ENCODE results near the gene EMP2.
A peak's percentile ranks its signal among the peaks of the same experiment; 100 is the strongest.

Gene EMP2

DNA sequence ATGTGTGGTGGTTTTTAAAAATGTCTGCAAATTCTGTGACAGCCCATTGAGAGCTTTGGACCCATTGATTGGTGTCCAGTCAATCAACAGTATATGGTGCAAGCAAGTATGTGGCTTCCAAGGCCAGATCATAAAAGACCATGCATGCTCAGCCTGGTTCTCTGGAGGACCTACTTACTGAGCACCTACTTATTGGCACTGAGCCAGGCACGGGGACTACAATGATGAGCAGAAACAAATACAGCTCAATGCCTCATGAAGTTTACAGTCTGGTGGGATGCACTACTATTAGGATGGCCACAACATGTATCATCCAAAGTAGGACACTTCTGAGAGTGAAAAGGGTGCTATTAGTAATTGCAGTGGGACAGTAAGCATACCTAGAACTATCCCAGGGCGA lies 7.2 kb upstream of the EMP2 start:
- DNase-seq (ENCODE audit: low read depth) = no peak
- H3K4me3 ChIP-seq (ENCODE audit: low read depth, low read length) = no peak overlapping the region
- TF ChIP-seq, protein P1, sequence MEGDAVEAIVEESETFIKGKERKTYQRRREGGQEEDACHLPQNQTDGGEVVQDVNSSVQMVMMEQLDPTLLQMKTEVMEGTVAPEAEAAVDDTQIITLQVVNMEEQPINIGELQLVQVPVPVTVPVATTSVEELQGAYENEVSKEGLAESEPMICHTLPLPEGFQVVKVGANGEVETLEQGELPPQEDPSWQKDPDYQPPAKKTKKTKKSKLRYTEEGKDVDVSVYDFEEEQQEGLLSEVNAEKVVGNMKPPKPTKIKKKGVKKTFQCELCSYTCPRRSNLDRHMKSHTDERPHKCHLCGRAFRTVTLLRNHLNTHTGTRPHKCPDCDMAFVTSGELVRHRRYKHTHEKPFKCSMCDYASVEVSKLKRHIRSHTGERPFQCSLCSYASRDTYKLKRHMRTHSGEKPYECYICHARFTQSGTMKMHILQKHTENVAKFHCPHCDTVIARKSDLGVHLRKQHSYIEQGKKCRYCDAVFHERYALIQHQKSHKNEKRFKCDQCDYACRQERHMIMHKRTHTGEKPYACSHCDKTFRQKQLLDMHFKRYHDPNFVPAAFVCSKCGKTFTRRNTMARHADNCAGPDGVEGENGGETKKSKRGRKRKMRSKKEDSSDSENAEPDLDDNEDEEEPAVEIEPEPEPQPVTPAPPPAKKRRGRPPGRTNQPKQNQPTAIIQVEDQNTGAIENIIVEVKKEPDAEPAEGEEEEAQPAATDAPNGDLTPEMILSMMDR (IDR thresholded peaks at IDR 0.05; ENCODE audit: insufficient read depth, low read depth, low read length, missing control alignments) = no peak

DNA sequence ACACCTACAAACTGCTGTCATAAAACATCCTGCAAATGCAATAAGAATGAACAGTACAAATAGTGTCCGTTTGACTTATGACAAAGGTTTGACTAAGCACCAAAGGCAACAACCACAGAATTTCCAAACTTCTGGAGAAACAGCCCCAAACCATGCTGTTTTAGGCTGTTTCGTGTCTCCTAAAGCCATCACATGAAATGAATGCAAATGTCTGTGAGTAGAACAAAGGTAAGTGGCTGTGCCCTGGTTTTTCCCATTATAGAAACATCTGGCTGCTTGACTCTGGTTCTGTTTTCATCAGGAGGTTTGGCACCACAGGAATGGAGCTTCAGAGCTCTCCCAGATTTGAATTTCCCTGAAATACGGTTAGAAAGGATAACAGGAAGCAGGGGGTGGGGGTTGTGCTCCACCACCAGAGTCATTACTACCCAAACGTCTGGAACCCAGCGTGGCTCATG lies 4.6 kb upstream of the EMP2 start:
- no peak for DNase-seq (ENCODE audit: low read depth)
- H3K4me3 ChIP-seq (ENCODE audit: low read depth, low read length) = no peak overlapping the region
- TF ChIP-seq, protein P1 (IDR thresholded peaks at IDR 0.05; ENCODE audit: insufficient read depth, low read depth, low read length, missing control alignments) = no peak

DNA sequence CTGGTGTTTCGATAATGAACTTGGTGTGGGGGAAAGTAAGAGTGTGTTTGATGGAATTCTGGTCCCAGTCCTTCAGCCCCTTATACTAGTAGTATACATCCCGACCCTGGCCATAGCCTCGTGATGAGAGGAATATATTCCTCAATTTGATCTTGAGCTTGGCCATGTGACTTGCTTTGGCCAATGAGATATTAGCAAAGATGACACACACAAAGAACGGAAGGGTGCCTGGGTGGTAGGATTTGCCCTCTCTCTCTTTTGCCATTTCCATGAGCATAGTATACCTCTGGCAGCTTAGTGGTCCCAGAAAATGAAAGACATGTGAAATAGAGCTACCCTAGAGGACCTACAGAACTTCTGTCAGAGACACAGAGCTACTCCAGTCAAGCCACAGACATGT lies 2.9 kb upstream of the EMP2 start:
- no peak overlapping the region for H3K4me3 ChIP-seq (ENCODE audit: low read depth, low read length)
- TF ChIP-seq, protein P1 (IDR thresholded peaks at IDR 0.05; ENCODE audit: insufficient read depth, low read depth, low read length, missing control alignments) = no peak
- DNase-seq (ENCODE audit: low read depth) = no peak

DNA sequence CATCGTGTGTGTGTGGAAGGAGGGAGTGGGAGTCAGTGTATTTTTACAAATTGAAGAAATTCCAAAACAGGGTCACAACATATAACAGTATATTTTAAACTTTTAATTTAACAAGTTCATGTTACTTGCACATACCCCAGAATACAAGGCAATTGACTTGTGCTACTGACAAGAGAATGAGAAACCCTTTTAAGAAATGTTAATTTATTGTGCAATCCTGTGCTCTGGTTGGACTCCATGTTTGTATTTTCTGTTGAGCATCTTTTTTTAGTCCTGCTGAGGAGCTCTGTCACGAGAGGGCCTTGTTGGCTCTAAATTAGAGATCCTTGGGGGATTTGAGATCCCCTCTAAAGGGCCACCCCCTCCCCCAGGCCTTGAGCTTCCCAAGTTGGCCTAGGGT lies 1.1 kb upstream of the EMP2 start:
- TF ChIP-seq, protein P1 (IDR thresholded peaks at IDR 0.05; ENCODE audit: insufficient read depth, low read depth, low read length, missing control alignments) = no peak
- DNase-seq (ENCODE audit: low read depth) = no peak
- H3K4me3 ChIP-seq (ENCODE audit: low read depth, low read length) = no peak overlapping the region

DNA sequence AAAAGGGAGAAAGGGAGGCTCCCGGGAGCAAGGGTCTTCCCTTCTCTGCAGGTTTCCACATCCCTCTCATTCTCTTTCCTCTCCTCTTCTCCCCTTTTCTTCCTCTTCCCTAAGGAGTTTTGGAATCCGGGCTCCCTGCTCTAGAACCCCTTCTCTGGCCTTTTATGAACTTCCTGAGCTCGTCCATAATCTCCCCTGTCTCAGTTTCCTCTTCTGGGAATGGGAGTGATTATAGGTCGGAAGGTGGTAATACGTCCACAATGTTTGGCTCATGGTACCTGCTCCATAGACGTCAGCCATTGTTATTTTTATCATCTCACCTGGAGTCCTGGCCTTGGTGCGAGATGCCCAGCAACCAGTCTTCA lies 467 bp upstream of the EMP2 start:
- DNase-seq (ENCODE audit: low read depth) = no peak
- peak overlapping the region; percentile 45; the same call in 1 of the 2 replicates for H3K4me3 ChIP-seq (ENCODE audit: low read depth, low read length)

DNA sequence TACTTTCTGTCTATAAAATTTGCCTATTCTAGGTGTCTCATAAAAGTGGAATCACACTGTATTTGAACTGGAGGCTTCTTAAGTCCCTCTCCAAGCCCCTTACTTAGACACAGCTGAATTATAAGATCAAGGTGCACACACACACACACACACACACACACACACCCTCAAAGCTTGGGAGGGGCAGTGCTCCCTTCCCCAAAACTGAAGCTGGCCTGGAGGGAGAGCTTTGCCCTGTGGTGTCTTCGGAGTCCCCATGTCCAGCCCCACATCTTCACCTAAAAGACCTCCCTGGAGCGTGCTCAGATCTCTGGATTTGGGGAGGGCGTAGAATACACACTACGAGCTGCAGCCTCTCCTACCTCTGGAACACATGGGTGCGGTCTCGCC lies 828 bp downstream of the EMP2 start:
- no peak for DNase-seq (ENCODE audit: low read depth)
- H3K4me3 ChIP-seq (ENCODE audit: low read depth, low read length) = no peak overlapping the region
- TF ChIP-seq, protein P1 (IDR thresholded peaks at IDR 0.05; ENCODE audit: insufficient read depth, low read depth, low read length, missing control alignments) = no peak

More for the DNA sequence above, 467 bp upstream of the EMP2 start:
- TF ChIP-seq, protein P1 (IDR thresholded peaks at IDR 0.05; ENCODE audit: insufficient read depth, low read depth, low read length, missing control alignments) = no peak

DNA sequence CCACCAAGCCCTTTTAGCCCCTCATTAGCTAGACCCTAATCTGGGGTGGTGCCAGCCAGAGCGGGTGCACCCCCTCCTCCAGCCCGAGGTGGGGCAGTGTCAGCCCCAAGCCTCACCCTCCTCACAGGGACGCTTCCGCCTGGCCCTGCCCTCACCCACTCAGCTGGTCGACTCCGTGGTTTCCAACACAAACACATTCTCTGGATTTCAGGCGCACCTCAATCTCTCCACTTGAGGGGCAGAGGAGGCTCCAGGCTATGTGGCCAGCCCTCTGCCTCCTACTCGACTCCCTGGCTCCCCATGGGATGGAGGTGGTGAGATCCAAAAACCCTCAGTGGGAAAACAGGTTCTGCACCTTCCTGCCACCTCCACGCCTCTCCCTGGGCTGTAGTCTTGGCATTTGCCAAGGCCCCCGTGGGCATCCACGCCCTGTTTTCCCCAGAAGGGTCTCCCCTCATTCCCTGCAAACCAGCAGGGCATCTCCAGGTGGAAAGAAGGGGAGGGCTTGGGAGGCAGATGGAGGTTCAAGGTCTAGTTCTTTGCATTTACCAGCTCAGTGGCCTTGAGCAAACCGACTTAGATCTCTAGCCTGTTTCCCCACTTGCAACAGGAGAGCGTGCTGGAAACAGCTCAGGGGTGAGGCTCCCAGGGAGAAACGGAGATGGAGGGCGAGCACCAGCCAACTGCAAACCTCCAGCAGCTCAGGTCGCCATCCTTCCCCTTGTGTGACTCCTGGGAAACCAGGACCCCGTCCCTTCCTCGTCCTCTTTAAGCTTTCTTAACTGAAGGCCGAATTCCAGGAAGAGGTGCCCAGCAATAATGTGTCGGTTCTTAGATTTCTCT lies 1.7 kb downstream of the EMP2 start:
- no peak overlapping the region for H3K4me3 ChIP-seq (ENCODE audit: low read depth, low read length)
- TF ChIP-seq, protein P1 (IDR thresholded peaks at IDR 0.05; ENCODE audit: insufficient read depth, low read depth, low read length, missing control alignments) = no peak
- DNase-seq (ENCODE audit: low read depth) = no peak
